Measurements from ENCODE around the gene PEPD.

PEPD gene

DNA sequence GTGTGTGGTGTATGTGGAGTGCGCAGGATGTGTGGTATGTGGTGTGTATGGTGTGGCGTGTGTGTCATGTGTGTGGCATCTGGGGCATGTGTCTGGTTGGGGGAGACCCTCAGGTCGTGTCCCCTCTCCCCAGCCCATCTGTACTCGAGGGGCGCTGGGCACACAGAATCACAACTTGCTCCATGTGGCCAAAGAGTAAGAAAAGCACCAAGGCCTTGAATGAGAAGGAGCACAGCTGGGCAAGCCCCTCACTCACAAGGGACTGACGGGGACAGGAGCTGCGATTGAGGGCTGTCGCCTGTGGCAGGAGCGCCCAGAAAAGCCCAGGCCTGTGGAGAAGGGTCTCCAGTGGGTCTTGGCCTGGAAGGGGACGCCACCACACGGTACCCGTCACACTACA is 62.8 kb downstream of the PEPD start:
- no peak for DNase-seq (ENCODE audit: low read depth)

DNA sequence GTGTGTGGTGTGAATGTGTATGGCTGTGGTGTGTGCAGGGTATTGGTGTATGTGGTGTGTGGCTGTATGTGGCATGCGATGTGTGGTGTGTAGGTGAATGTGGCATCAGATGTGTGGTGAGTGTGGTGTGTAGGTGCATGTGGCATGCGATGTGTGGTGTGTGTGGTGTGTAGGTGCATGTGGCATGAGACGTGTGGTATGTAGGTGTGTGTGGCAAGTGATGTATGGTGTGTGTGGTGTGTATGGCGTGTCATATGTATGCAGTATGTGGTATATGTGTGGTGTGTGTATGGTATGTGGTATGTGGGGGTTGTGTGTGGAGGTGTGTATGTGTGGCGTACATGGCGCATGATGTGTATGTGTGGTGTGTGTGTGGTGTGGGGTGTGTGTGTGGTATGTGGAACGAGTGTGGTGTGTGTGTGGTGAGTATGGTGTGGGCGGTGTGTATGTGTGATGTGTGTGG is 63.4 kb downstream of the PEPD start:
- no peak for DNase-seq (ENCODE audit: low read depth)

DNA sequence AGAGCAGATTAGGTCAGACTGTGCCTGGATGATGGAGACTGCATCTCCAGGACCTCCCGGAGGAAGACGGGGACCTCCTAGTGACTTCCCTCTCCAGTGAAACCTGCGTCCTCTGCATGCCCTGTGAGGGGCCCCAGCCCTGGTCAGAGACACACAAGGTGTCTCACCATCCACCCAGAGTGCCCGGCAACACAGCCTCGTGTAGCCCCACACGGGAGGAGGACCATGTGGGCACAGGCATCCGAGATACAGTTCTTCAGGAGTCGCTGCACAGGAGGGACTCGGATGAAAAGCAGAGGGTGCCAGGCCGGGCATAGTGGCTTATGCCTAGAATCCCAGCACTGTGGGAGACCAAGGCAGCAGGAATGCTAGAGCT is 64.8 kb downstream of the PEPD start:
- DNase-seq (ENCODE audit: low read depth): no peak

DNA sequence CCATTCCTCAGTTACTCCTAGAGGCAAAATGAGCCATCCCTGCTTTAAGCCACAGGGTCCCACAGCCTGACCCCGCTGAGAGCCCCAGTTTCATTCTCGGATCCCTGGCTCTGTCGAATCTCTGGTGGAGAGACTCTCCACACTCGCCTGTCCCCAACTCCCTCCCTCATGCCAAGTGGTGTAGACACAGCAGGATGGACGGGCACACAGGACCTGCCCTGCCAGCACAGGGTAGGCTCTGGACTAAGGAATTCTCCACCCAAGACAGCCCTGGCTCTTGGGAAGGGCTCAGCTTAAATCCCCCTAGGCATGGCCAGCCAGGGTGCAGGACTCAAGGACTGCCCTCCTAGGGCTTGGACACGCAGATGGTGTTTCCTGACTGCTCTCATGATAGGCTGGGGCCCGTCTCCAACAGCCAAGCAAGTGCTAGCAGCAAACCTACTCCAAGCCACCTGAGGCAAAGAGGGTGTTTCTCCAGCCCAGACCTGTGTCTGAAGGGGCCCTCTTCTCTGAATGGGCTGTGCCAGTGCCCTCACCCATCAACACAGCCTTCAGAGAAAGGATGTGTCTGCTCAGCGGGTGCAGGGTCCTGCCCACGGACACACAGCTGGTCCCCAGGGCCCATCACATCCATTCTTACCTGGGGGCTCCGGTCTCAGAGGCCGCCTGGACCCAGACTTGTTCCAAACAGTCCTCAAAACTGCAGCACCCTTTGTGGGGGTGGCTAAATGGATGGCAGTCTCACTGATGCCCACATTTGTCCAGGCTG is 65.3 kb downstream of the PEPD start:
- DNase-seq (ENCODE audit: low read depth): no peak

DNA sequence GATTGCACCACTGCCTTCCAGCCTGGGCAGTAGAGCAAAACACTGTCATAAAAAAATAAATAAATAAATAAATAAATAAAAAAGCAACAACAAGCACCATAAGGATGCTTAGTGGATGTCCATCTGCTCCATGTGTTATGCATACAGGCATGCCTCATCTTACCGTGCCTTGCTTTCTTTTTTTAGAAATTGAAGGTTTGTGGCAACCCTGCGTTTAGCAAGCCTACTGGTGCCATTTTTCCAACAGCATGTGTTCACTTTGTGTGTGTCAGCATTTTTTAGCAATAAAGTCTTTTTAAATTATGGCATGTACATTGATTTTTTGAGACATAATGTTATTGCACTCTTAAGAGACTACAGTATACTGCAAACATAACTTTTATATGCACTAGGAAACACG is 68.3 kb downstream of the PEPD start:
- no peak for DNase-seq (ENCODE audit: low read depth)

DNA sequence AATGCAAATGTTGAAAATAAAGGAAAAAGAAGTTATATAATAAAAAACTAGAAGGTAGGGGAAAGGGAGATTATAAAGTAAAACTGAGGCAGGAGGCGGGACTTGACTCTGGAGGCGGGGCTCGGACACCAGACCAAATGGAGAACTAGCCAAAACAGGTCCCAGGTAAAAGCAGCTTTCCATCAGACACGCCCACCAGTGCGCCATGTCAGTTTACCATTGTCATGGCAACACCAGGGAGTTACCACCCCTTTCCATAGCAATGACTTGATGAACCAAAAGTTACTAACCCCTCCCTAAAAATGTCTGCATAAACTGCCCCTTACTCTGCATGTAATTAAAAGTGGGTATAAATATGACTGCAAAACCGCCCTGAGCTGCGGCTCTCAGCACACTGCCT is 70.9 kb downstream of the PEPD start:
- no peak for DNase-seq (ENCODE audit: low read depth)

DNA sequence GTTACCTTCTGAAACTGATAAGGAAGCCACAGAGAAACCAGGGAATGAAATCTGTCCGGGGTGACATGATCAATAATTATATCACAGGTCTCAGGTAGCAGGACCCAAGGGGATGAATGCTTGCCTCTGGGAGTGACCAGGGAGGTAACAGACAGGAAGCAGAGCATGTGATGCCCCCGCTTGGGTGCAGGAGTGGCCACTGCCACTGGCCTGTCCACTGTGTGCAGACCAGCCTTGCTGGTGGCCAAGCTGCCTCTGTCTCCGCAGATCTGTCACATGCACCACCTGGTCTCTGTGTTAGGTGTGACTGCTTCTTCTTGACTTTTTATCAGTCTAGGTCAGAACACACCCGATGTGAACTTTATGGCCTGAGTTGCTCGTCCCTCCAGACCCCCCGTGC is 71.8 kb downstream of the PEPD start:
- DNase-seq (ENCODE audit: low read depth): no peak

DNA sequence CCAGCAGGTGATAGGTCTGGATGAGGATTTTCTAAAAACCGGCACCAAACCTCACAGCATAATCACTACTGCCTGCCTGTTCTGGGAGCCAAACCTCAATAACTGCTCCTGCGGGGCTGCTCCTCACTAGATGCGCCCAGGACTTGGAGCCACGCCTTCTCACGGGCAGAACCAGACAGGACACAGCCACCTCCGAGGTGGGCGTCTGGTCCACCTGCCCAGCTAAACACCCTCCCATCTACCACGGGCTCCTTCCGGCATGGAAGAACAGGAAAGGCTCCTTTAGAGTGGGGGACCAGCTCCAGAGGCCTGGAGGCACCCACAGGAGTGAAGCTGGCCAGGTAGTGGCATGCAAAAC is 73.5 kb downstream of the PEPD start:
- no peak for DNase-seq (ENCODE audit: low read depth)

DNA sequence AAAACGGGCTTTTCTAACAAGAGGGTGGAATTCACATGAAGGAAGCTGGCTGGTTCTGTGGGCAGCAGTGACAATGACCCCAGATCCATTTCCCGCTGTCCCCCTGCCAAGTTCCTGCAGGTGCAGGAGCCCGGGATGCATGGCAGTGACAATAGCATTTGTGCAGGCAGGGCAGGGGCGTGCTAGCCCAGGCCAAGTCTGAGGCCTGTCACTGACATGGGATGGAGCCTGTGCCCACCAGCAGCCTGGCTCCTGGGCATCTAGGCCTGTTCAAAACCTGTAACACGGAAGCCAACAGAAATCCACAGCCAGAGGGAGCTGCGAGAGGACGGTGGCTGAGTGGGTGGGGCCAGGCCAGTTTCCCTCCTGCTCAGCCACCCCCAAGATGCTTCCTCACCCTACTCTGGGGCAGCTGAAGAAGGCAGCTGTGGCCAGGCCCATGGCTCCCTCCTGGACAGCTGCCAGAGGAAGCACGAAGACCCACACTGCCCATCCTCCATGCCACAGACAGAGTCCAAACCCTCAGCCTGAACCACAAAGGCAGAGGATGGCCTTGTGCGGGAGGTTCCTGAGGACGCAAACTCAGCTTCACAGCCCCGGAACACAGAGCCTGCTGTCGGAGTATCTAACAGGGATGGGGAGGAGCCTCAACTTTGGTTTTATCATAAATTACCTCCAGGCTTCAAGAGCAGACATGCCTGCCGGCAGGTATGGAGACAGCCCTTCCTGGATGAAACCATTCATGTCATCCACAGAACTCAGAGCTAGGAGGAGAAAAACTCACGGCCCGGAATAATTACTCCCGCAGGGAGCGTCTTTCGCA is 74.0 kb downstream of the PEPD start:
- no peak for DNase-seq (ENCODE audit: low read depth)

DNA sequence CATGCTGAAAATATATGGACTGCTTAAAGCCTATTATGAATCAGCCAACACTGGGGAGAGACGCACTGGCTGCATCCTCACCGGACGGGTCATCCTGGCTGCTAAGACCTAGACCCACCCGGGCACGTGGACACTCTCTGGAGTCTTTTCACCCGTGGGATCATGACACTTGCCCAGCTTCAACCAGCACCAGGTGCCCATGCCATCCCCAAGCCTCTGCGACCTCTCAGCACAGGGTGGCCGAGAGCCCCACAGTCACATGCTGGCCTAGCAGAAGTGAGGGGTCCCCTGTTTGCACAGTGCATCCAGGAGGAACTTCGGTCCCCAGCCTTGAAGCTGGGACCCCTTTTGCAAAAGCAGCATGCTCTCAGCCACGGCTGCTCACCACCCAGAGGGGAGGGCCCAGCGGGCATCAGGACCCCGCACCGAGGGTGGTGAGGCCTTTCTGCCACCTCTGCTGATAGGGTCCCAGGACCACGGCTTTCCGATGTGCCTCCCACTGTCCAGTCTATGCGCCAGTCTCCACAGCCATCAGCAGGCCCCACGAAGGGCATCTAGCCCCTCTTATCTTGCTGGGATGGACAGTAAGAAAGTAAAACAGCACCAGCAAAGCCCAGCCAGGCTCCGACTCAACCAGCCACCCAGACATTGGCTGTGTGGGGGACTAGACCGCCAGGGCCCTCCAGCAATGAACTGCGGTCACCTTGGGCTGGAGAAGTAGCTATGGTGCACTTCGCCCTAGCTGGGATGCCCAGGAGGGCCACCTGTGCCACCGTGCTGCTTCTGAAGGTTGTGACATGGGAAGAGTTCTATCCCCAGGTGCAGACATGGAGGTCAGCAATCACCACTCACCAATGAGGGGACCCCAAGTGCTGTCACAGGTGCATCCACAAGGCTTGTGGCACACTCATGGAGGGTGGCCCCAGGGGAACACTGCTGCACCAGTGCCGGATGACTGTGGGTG is 75.0 kb downstream of the PEPD start:
- peak; percentile 5 for DNase-seq (ENCODE audit: low read depth)

DNA sequence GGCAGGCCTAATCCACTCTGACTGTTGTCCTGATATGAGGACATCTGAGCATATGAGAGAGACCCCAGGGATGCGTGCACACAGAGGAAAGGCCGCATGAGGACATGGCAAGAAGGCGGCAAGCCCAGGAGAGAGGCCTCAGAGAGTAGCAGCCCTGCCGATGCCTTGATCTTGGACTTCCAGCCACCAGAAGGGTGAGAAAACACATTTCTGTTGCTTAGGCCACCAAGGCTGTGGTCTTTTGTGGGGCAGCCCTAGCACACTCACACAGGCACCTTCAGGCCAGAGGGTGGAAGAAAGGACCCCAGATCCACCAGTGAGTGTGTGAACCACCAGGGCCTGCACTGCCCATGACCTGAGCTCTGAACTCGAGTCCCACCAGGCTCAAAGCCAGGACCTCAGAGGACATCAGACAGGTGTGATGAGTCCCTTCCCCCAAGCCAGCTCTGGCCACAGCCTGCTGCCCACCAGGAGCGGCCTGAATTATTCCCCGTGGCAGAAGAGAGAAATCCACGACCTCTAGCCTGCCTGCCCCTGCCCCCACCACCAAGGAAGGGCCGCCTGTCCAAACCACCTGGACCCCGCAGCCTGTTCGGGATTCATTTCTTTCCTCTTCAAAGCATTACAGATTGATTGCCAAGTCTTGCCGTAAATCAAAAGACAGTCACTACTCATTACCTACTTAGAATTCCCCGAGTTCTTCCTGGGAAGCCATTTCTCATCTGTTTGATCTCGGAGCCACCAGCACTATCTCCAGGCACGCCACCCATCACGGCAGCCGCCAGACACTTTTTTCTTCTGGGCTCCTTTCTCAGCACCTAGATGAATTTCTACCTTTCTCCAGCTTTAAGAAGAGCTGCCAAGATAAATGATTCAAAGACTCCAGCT is 75.9 kb downstream of the PEPD start:
- no peak for DNase-seq (ENCODE audit: low read depth)

DNA sequence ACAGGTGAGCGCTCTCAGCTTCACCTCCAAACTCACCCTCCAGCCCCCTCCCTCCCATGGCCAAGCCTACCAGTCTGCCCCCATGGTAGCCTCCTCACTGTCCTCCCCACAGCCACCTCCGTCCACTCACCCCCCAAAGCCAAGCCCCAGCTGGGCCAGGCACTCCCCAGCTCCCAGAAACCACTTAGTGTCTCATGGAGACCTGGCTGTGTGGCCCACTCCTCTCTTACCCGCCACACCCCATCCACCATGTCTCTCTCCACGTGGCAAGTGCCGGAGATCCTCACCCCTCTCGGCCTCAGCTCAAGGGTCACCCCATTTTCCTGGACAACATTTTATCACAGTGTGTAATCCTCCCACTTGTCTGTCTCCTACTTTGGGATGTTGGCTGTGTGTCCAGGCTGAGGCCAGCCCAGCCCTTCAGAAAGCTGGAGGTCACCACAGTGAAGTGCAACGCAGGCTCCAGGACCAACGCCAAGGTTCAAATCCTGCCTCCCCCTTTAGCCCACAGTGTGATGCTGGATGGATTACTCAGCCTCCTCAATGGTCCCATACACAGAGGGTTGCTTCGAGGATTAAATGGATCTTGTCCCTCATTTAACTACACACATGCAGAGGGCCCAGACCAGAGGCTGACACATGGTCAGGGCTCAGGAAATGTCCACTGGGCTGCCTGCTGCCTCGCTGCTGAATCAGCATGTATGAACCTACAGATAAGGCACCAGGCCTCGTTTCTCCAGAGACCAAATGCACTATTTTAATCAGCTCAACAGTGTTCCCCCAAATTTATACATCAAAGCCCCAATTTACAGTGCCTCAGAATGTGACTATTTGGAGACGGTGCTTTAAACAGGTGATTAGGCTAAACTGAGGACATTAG is 76.8 kb downstream of the PEPD start:
- DNase-seq (ENCODE audit: low read depth): no peak

DNA sequence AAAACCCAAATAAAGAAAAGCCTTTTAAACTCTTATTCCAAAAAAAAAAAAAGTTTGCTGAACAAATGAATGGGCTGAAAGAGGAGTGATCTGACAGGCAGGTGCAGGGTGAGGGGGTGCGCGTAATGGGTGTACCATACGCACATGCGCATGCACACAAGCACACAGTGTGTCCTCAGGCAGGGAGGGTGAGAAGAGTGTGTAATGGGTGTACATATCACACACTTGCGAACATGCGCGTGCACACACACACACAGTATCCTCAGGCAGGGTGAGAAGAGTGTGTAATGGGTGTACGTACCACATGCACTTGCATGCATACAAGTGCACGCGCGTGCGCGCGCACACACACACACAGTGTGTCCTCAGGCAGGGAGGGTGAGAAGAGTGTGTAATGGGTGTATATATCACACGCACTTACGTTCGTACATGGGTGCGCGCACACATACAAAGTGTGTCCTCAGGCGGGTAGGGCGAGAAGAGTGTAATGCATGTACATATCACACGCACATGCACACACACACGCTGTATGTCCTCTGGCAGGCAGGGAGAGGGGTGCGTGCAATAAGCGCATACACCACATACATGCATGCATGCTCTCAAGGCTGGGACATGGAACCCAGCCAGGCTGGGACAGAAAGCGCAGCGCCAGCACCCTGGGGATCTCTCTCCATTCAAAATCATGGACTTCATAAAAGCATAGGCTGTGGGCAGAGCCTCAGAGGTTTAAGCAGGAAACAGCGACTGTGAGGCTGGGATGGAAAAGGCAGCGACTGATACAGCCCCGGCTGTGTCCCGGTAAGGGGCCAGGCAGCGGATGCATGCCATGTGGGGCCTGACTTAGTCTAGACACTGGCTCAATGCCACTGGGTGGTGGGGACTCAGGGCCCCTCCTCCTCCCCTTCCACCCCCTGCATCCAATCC is 77.7 kb downstream of the PEPD start:
- DNase-seq (ENCODE audit: low read depth): no peak

DNA sequence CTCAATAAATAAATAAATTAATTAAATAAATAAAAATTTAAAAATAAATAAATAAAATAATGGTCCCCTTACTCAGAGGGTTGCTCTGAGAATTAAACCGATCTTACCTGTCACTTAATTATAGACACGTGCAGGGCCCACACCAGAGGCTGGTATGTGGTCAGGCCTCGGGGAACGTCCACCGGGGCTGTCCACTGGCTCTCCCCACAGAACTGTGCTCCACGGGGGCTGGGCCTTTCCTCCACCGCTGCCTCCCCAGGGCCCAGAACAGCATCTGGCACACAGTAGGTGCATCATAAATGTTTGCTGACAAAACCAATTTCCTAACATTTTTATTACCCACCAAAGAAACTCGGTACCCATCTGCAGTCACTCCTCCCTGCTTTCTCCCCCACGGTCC is 78.9 kb downstream of the PEPD start:
- DNase-seq (ENCODE audit: low read depth): no peak

DNA sequence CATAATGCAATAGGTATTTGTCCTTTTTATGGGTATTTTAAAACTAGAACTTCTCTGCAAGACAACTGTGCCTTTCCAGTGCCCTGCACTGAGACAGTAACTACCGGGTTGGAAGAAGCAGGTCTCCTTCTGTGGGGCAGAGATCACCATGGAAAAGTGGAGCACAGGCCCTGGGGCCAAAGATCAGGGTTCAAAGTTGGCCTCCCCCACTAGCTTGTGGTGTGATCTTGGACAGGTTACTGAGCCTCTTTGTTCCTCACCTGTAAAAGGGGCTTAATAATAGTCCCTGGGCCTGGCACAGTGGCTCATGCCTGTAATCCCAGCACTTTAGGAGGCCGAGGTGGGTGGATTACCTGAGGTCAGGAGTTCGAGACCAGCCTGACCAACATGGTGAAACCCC is 79.8 kb downstream of the PEPD start:
- DNase-seq (ENCODE audit: low read depth): no peak

DNA sequence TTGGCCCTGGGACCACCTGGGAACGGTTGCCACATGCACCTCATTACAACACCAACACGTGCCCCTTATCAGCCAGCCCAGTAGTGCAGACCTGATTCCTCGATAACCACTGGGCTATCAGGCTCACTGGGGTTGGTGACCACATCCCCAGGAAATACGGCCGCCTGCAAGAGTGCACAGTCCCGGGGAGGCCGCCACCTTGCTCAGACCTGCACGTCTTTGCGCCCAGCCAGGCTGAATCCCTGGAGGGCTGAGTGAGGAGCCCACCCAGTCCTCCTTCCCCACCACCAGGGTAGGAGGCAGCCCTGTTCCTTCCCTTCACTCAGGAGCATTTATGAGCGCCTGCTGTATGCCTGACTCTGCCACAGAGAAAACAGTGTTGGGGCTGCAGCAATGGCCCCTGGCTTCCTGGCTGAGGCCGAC is 80.3 kb downstream of the PEPD start:
- no peak for DNase-seq (ENCODE audit: low read depth)

DNA sequence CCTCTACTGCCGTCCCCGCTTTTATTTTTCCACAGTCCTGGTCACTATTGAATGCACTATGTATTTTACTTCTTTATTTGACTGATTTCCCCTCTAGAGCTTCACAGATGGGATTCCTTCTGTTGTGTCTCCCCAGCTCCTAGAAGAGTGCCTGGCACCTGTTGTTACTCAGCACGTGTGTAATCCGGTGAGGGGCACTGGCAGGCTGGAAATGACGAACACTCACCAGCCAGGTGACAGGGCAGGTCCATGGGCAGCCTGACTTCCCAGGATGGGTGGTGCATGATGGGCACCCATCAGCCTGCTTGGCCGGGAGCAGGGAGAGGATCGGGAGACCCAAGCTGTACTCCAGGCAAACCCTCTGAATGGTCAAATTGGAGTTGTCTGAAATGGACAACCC is 80.9 kb downstream of the PEPD start:
- DNase-seq (ENCODE audit: low read depth): no peak

DNA sequence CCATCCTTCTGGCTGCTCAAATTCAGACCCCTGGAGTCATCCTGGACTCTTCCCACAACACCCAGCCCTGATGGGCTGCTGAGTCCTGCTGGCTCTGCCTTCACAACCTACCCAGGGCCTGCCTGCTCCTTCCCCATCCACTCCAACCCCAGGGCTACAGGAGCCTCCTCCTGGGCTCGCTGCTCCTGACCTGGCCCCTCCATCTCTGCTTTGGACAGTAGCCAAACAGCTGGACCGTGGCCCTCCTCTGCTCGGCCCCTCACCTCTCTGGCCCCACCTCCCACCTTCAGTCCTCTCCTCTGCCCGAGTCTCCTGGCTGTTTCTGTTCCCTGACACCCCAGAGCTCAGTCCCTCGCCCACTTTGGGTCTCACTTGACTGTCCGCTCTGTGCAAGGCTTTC is 81.3 kb downstream of the PEPD start:
- no peak for DNase-seq (ENCODE audit: low read depth)

Data from amniotic epithelial cell (primary cell).